Astrocyte (in vitro differentiated cells and primary cell): ENCODE measurements around the gene OR4K17. TPM values are rescaled to one million over a fixed set of nuclear protein-coding genes. Genes with fewer than 3 reads are reported as not detected.

ENCODE experiments used
- DNase-seq: peaks from one replicate; pipeline ENCODE4 v3.0.0-alpha.2; 2010; ENCODE audit warnings: low read depth
- FAIRE-seq: peaks from 2 replicates; lab custom pipeline; 2011; peaks lifted over from hg19 to GRCh38; lab: Jason Lieb, UNC
- H2AFZ ChIP-seq: 2 replicates; pipeline ENCODE4 v1.6.0; 2012; ENCODE audit warnings: low read depth, low read length, inconsistent platforms
- H3K27ac ChIP-seq: 2 replicates; pipeline ENCODE4 v1.5.1; 2011; ENCODE audit warnings: low read depth, low read length, inconsistent platforms
- H3K27me3 ChIP-seq: 2 replicates; pipeline ENCODE4 v1.6.0; 2011; ENCODE audit warnings: low read length, inconsistent platforms; ENCODE audit not compliant: insufficient read depth
- H3K36me3 ChIP-seq: 2 replicates; pipeline ENCODE4 v1.5.1; 2011; ENCODE audit warnings: low read length, inconsistent platforms; ENCODE audit not compliant: insufficient read depth
- H3K4me1 ChIP-seq: 2 replicates; pipeline ENCODE4 v1.5.1; 2011; ENCODE audit warnings: low read length, inconsistent platforms; ENCODE audit not compliant: insufficient read depth
- H3K4me2 ChIP-seq: 2 replicates; pipeline ENCODE4 v1.6.0; 2012; ENCODE audit warnings: low read length, inconsistent platforms
- H3K4me3 ChIP-seq: 2 replicates; pipeline ENCODE4 v1.5.1; 2011; ENCODE audit warnings: low read depth, mild to moderate bottlenecking, low read length, inconsistent platforms; ENCODE audit not compliant: insufficient read depth
- H3K79me2 ChIP-seq: 2 replicates; pipeline ENCODE4 v1.6.0; 2012; ENCODE audit warnings: mild to moderate bottlenecking, low read length, inconsistent platforms; ENCODE audit not compliant: insufficient read depth
- H3K9ac ChIP-seq: 2 replicates; pipeline ENCODE4 v1.6.0; 2012; ENCODE audit warnings: mild to moderate bottlenecking, low read length, inconsistent platforms
- H3K9me3 ChIP-seq: 2 replicates; pipeline ENCODE4 v1.5.1; 2012; ENCODE audit warnings: low read depth, mild to moderate bottlenecking, low read length, inconsistent platforms; ENCODE audit not compliant: insufficient read depth
- H4K20me1 ChIP-seq: 2 replicates; pipeline ENCODE4 v1.6.0; 2012; ENCODE audit warnings: low read length, inconsistent platforms; ENCODE audit not compliant: insufficient read depth
- H3K27ac Mint-ChIP-seq: one replicate; pipeline ENCODE4 v1.8.0; 2021; ENCODE audit warnings: mild to moderate bottlenecking, mixed read lengths; ENCODE audit not compliant: unreplicated experiment
- H3K27me3 Mint-ChIP-seq: one replicate; pipeline ENCODE4 v1.8.0; 2021; ENCODE audit warnings: low read depth, mixed read lengths; ENCODE audit not compliant: unreplicated experiment
- H3K36me3 Mint-ChIP-seq: one replicate; pipeline ENCODE4 v1.8.0; 2021; ENCODE audit warnings: low read depth, mixed read lengths; ENCODE audit not compliant: unreplicated experiment
- H3K4me1 Mint-ChIP-seq: one replicate; pipeline ENCODE4 v1.8.0; 2021; ENCODE audit warnings: low read depth, mixed read lengths; ENCODE audit not compliant: unreplicated experiment
- H3K4me3 Mint-ChIP-seq: one replicate; pipeline ENCODE4 v1.8.0; 2021; ENCODE audit warnings: mild to moderate bottlenecking, moderate library complexity, mixed read lengths; ENCODE audit not compliant: unreplicated experiment
- H3K9me3 Mint-ChIP-seq: one replicate; pipeline ENCODE4 v1.8.0; 2021; ENCODE audit warnings: mild to moderate bottlenecking, mixed read lengths; ENCODE audit not compliant: unreplicated experiment
- CTCF ChIP-seq: IDR thresholded peaks from 2 replicates; pipeline ENCODE4 v1.5.1; 2011; ENCODE audit warnings: low read depth, mild to moderate bottlenecking, inconsistent platforms, low read length, moderate library complexity; ENCODE audit not compliant: insufficient read depth
- EZH2 ChIP-seq: IDR thresholded peaks from 2 replicates; pipeline ENCODE4 v1.6.1; 2012; ENCODE audit warnings: mild to moderate bottlenecking, low read length, inconsistent platforms; ENCODE audit not compliant: insufficient read depth
- total RNA-seq: library from RNA; stranded (reverse); gene quantifications from 2 replicates; pipeline ENCODE4 v1.2.1, GENCODE V29; 2021

The OR4K17 gene
- total RNA-seq, 1 donor from 2014 or later: not detected

DNA sequence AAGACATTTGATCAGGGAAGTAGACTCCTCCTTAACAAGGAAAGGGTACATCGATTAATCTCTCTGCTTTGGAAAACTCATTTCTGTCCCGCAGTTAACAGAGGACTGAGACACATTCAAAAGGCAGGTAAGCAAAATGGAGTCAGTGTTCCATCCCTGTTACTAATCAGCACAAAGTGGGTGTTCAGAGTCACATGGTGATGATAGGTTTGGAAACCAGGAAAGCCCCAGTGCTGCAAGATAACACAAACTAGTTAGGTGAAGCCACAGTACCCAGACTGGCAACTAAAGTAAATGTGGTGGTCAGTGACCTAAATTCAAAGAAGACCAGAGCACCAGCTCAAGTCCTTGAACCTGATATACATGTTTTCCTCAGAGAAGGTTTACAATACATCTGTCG, 1.8 kb downstream of the OR4K17 start:
- Histone ChIP-seq H2AFZ (no peak overlapping the region), H3K4me3 (no peak overlapping the region), H3K27ac (no peak overlapping the region), H3K36me3 (no peaks in the 10 kb centered on the region), H3K9ac (no peak overlapping the region), H3K4me1 (no peaks in the 10 kb centered on the region), H3K79me2 (no peaks in the 10 kb centered on the region), H4K20me1 (no peaks in the 10 kb centered on the region), H3K27me3 (no peaks in the 10 kb centered on the region), H3K4me2 (no peak overlapping the region), H3K9me3 (peaks cover 5% of the 10 kb centered on the region)
- H3K27me3 Mint-ChIP-seq: no peaks in the 10 kb centered on the region
- H3K9me3 Mint-ChIP-seq: peaks cover 3% of the 10 kb centered on the region
- H3K4me1 Mint-ChIP-seq: no peaks in the 10 kb centered on the region
- TF ChIP-seq CTCF (no peak), EZH2 (no peak)
- FAIRE-seq (no peak), DNase-seq (no peak)
- H3K4me3 Mint-ChIP-seq: no peak overlapping the region
- H3K27ac Mint-ChIP-seq: no peak overlapping the region
- H3K36me3 Mint-ChIP-seq: no peaks in the 10 kb centered on the region

DNA sequence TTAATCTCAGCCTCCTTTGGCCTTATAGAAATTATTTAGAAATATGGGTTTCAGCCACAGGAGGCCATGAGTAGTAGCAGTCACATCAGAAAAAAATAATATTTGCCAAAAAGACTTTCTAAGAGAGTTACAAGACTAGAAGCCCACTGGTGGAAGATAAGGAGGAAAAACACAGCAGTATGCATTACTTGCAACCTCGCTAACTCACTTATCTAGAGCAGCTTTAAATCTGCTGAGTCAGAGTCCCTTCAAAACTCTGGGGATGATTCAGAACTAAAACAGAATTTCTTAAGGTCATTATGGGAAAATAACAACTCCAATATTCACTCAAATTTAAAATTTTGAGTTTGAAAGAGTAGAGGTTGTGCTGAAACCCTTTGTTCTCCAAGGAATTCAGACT, 6.2 kb downstream of the OR4K17 start:
- Histone ChIP-seq H3K4me3 (no peak overlapping the region), H3K27ac (no peak overlapping the region), H3K4me2 (no peak overlapping the region), H2AFZ (no peak overlapping the region), H3K9ac (no peak overlapping the region), H3K9me3 (peaks cover 5% of the 10 kb centered on the region), H3K79me2 (no peaks in the 10 kb centered on the region), H3K4me1 (no peaks in the 10 kb centered on the region), H3K36me3 (no peaks in the 10 kb centered on the region), H3K27me3 (no peaks in the 10 kb centered on the region), H4K20me1 (no peaks in the 10 kb centered on the region)
- no peak for TF ChIP-seq CTCF
- Mint-ChIP-seq H3K4me3 (no peak overlapping the region), H3K27me3 (no peaks in the 10 kb centered on the region), H3K9me3 (peaks cover 11% of the 10 kb centered on the region), H3K36me3 (no peaks in the 10 kb centered on the region), H3K27ac (no peak overlapping the region), H3K4me1 (no peaks in the 10 kb centered on the region)
- FAIRE-seq (no peak), DNase-seq (no peak)

DNA sequence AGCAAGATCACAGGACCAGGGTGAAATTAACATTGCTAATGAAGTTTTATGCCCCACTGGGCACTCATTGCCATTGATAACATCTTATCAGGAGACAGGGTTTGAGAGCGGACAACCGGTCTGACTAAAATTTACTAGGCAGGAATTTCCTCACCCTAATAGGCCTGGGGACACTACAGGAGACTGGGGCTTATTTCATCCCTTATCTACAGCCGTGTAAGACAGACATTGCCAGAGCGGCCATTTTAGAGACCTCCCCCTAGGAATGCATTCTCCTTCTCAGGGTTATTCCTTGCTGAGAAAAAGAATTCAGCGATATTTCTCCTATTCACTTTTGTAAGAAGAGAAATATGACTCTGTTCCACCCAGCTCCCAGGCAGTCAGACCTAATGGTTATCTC, 8.3 kb downstream of the OR4K17 start:
- no peaks in the 10 kb centered on the region for H3K9me3 ChIP-seq
- no peak overlapping the region for H3K4me3 Mint-ChIP-seq

More for the DNA sequence above, 8.3 kb downstream of the OR4K17 start:
- Histone ChIP-seq H2AFZ (no peak overlapping the region), H3K36me3 (no peaks in the 10 kb centered on the region), H3K4me3 (no peak overlapping the region), H3K4me1 (no peaks in the 10 kb centered on the region), H3K79me2 (no peaks in the 10 kb centered on the region), H3K4me2 (no peak overlapping the region), H3K9ac (no peak overlapping the region), H3K27me3 (no peaks in the 10 kb centered on the region), H3K27ac (no peak overlapping the region), H4K20me1 (no peaks in the 10 kb centered on the region)
- Mint-ChIP-seq H3K4me1 (no peaks in the 10 kb centered on the region), H3K27me3 (no peaks in the 10 kb centered on the region), H3K36me3 (no peaks in the 10 kb centered on the region), H3K27ac (no peak overlapping the region), H3K9me3 (peaks cover 11% of the 10 kb centered on the region)
- TF ChIP-seq CTCF (no peak), EZH2 (no peak)
- DNase-seq (no peak), FAIRE-seq (no peak)
